HL-60 (cell line): Measurements from ENCODE around the gene BCL11A.

ENCODE experiments used
- DNase-seq, 2 experiments: peaks; one replicate each; pipeline ENCODE4 v3.0.0-alpha.2; 2010 to 2020; ENCODE audit warnings: low read depth in 1 of 2, low spot score in 1 of 2
- H3K27ac ChIP-seq: fragments of 250-450 bp; sonication (Bioruptor Pico); replicated peaks from 2 replicates; pipeline ENCODE4 v1.5.1; 2020; ENCODE audit warnings: mild to moderate bottlenecking, moderate library complexity
- H3K27me3 ChIP-seq: fragments of 250-450 bp; sonication (Bioruptor Pico); 2 replicates; pipeline ENCODE4 v1.5.1; 2021; ENCODE audit warnings: mild to moderate bottlenecking, moderate library complexity; ENCODE audit not compliant: insufficient read depth, poor library complexity, severe bottlenecking
- H3K4me3 ChIP-seq: replicated peaks from 2 replicates; pipeline ENCODE4 v1.5.1; 2011; ENCODE audit warnings: mild to moderate bottlenecking, control low read depth, low read length; ENCODE audit not compliant: insufficient read depth
- GABPA ChIP-seq: IDR thresholded peaks from 2 replicates; pipeline ENCODE4 v1.6.1; 2012; ENCODE audit warnings: low read depth
- POLR2AphosphoS5 ChIP-seq: IDR thresholded peaks from 2 replicates; pipeline ENCODE4 v1.6.1; 2012; ENCODE audit warnings: low read depth
- SPI1 ChIP-seq: IDR thresholded peaks from 2 replicates; pipeline ENCODE4 v1.6.1; 2012; ENCODE audit warnings: low read depth, mild to moderate bottlenecking, borderline replicate concordance
- TF ChIP-seq, protein P1 (sequence below): IDR thresholded peaks from one replicate; pipeline ENCODE4 v1.5.1; 2011; ENCODE audit warnings: low read length, control low read depth, inconsistent platforms; ENCODE audit not compliant: insufficient read depth
- TF ChIP-seq, protein P2 (sequence below): IDR thresholded peaks from 2 replicates; pipeline ENCODE4 v1.6.1; 2012; ENCODE audit warnings: low read depth; ENCODE audit not compliant: insufficient replicate concordance

Gene BCL11A

DNA sequence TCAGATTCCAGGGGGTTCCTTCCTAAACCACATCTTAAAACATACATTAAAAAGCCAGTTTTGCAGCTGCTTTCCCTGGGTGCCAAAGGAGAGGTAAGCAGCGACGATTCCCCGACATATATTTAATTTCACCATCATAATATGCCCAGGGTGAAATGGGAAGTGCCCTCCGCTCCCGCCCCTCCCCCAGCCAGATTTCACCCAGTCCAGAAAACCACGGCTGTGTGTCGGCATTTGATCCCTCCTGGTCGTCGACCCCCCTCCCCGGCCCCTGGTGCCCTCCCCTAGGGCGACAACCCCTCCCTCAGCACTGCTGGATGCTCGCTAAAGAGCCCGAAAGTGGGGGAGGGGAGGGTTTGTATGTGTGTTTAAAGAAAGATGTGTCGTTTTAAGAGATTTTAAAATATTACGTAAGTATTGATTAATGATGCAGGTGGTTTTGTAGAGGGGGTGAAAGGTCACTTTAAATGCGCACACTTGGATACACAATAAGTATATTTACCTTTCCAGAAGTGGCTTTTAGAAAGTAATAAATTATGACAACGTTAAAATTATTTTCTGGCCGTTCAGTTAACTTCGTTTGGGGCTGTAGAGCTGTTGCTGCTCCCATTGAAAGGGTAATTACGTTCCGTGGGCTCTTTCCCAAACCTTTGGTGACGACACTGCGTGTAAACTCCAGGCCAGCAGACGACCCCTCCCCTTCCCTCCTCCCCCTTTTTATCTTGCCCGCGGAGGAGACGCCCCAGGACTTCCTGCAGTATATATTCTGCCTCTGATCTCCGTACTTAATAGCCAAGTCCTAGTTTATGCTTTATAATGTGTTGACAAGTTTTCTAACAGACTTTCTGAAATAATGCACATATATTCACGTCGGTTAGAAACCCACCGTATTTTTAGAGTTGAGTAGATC is 3.4 kb upstream of the BCL11A start:
- Histone ChIP-seq H3K27ac (peak overlapping the region; percentile 94), H3K27me3 (no peaks in the 10 kb centered on the region), H3K4me3 (peak overlapping the region; percentile 74)
- DNase-seq: peak in 1 of 2 experiments; percentile 73
- TF ChIP-seq SPI1 (peak; percentile 91), POLR2AphosphoS5 (no peak)
- TF ChIP-seq, protein P1, sequence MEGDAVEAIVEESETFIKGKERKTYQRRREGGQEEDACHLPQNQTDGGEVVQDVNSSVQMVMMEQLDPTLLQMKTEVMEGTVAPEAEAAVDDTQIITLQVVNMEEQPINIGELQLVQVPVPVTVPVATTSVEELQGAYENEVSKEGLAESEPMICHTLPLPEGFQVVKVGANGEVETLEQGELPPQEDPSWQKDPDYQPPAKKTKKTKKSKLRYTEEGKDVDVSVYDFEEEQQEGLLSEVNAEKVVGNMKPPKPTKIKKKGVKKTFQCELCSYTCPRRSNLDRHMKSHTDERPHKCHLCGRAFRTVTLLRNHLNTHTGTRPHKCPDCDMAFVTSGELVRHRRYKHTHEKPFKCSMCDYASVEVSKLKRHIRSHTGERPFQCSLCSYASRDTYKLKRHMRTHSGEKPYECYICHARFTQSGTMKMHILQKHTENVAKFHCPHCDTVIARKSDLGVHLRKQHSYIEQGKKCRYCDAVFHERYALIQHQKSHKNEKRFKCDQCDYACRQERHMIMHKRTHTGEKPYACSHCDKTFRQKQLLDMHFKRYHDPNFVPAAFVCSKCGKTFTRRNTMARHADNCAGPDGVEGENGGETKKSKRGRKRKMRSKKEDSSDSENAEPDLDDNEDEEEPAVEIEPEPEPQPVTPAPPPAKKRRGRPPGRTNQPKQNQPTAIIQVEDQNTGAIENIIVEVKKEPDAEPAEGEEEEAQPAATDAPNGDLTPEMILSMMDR: no peak

DNA sequence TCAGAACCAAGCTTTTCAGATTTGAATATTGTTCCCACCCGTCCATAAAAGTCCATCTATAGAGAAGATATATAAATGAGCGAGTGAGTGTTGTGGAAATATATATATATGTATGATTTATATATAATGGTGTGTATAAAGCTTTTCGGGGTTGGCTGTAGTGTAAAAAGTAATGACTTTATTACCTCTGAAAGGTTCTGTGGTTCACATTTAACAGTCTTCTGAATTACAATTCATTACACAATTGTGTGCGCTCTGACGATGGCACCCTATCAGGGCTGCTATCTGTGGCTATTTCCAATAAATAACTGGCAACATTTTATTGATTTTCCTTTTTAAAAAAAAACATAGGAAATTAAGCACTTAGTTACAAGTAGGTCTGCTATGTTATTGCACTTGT is 2.7 kb upstream of the BCL11A start:
- DNase-seq: no peak
- Histone ChIP-seq H3K4me3 (peak overlapping the region; percentile 74), H3K27me3 (no peaks in the 10 kb centered on the region), H3K27ac (peak overlapping the region; percentile 94)
- no peak; the same call in 1 of the 2 replicates for TF ChIP-seq GABPA
- TF ChIP-seq, protein P1: no peak
- no peak for TF ChIP-seq SPI1
- TF ChIP-seq POLR2AphosphoS5: no peak
- TF ChIP-seq, protein P2, sequence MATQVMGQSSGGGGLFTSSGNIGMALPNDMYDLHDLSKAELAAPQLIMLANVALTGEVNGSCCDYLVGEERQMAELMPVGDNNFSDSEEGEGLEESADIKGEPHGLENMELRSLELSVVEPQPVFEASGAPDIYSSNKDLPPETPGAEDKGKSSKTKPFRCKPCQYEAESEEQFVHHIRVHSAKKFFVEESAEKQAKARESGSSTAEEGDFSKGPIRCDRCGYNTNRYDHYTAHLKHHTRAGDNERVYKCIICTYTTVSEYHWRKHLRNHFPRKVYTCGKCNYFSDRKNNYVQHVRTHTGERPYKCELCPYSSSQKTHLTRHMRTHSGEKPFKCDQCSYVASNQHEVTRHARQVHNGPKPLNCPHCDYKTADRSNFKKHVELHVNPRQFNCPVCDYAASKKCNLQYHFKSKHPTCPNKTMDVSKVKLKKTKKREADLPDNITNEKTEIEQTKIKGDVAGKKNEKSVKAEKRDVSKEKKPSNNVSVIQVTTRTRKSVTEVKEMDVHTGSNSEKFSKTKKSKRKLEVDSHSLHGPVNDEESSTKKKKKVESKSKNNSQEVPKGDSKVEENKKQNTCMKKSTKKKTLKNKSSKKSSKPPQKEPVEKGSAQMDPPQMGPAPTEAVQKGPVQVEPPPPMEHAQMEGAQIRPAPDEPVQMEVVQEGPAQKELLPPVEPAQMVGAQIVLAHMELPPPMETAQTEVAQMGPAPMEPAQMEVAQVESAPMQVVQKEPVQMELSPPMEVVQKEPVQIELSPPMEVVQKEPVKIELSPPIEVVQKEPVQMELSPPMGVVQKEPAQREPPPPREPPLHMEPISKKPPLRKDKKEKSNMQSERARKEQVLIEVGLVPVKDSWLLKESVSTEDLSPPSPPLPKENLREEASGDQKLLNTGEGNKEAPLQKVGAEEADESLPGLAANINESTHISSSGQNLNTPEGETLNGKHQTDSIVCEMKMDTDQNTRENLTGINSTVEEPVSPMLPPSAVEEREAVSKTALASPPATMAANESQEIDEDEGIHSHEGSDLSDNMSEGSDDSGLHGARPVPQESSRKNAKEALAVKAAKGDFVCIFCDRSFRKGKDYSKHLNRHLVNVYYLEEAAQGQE: no peak

DNA sequence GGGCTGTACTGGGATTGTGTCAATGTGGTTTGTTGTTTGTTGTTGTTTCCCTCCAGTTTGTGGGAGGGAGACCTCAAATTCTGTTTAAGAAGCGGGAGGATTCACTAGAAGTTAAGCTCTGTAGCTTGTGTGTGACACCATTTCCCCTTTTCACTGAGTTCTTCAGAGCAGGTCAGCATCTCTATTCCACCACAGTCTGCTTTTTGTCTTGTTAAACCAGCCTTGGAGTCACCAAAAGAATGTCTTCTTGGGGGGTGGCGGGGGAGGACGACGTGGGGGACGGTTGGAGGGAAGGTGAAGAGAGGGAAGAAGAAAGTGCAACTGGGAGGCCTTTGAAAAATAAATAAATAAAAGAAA is 2.3 kb upstream of the BCL11A start:
- H3K4me3 ChIP-seq: peak overlapping the region; percentile 74
- TF ChIP-seq, protein P1: no peak
- TF ChIP-seq SPI1: peak; percentile 86; the same call in 1 of the 2 replicates
- TF ChIP-seq, protein P2: no peak
- H3K27ac ChIP-seq: peak overlapping the region; percentile 94
- H3K27me3 ChIP-seq: no peaks in the 10 kb centered on the region
- peak in 1 of 2 experiments; percentile 63 for DNase-seq
